Progenitor cell of endocrine pancreas (in vitro differentiated cells): Measurements from ENCODE around the gene UHRF2. TPM values are rescaled to one million over a fixed set of nuclear protein-coding genes. Genes with fewer than 3 reads are reported as not detected.

Source experiments
- DNase-seq: peaks from one replicate; pipeline ENCODE4 v3.0.0; 2021; ENCODE audit warnings: low spot score; ENCODE audit not compliant: unreplicated experiment
- H3K27ac Mint-ChIP-seq: 2 replicates; pipeline ENCODE4 v1.8.0; 2021; ENCODE audit warnings: mild to moderate bottlenecking, moderate library complexity, mixed read lengths
- H3K27me3 Mint-ChIP-seq: 2 replicates; pipeline ENCODE4 v1.8.0; 2021; ENCODE audit warnings: mixed read lengths
- H3K36me3 Mint-ChIP-seq: 2 replicates; pipeline ENCODE4 v1.8.0; 2022; ENCODE audit warnings: mixed read lengths; ENCODE audit not compliant: insufficient read depth
- H3K4me1 Mint-ChIP-seq: 2 replicates; pipeline ENCODE4 v1.8.0; 2021; ENCODE audit warnings: low read depth, mixed read lengths
- H3K4me3 Mint-ChIP-seq: 2 replicates; pipeline ENCODE4 v1.8.0; 2021; ENCODE audit warnings: low read depth, mild to moderate bottlenecking, moderate library complexity, mixed read lengths
- H3K9me3 Mint-ChIP-seq: 2 replicates; pipeline ENCODE4 v1.8.0; 2021; ENCODE audit warnings: low read depth, mixed read lengths
- total RNA-seq: library from RNA; stranded (reverse); gene quantifications from 2 replicates; pipeline ENCODE4 v1.2.1, GENCODE V29; 2021
- TF ChIP-seq, protein P1 (sequence below): fragments of 200-600 bp; sonication (generic); IDR thresholded peaks from one replicate; pipeline ENCODE4 v1.5.0; 2021; ENCODE audit warnings: antibody characterized with exemption, mild to moderate bottlenecking; ENCODE audit not compliant: unreplicated experiment

UHRF2 gene
- total RNA-seq, 1 donor from 2014 or later = 89.9 TPM

DNA sequence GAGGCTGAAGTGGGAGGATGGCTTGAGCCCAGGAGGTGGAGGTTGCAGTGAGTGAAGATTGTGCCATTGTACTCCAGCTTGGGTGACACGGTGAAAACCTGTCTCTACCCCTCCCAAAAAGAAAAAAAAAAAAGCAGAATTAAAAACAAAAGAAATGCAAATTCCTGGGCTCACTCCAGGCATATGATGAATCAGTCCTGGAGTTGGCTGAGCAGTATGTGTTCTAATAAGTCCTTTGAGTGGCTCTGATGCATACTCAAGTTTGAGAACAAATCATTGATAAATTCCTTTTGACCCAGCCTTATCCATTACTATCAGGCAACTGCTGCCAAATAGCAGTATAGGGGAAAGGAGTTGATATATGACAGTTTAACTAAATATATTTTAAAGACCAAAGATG lies 28.3 kb downstream of the UHRF2 start:
- Mint-ChIP-seq H3K4me1 (peaks cover 3% of the 10 kb centered on the region), H3K27ac (no peak overlapping the region), H3K4me3 (no peak overlapping the region), H3K9me3 (no peaks in the 10 kb centered on the region), H3K36me3 (peaks cover 5% of the 10 kb centered on the region), H3K27me3 (no peaks in the 10 kb centered on the region)
- no peak for DNase-seq
- TF ChIP-seq, protein P1, sequence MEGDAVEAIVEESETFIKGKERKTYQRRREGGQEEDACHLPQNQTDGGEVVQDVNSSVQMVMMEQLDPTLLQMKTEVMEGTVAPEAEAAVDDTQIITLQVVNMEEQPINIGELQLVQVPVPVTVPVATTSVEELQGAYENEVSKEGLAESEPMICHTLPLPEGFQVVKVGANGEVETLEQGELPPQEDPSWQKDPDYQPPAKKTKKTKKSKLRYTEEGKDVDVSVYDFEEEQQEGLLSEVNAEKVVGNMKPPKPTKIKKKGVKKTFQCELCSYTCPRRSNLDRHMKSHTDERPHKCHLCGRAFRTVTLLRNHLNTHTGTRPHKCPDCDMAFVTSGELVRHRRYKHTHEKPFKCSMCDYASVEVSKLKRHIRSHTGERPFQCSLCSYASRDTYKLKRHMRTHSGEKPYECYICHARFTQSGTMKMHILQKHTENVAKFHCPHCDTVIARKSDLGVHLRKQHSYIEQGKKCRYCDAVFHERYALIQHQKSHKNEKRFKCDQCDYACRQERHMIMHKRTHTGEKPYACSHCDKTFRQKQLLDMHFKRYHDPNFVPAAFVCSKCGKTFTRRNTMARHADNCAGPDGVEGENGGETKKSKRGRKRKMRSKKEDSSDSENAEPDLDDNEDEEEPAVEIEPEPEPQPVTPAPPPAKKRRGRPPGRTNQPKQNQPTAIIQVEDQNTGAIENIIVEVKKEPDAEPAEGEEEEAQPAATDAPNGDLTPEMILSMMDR = no peak

DNA sequence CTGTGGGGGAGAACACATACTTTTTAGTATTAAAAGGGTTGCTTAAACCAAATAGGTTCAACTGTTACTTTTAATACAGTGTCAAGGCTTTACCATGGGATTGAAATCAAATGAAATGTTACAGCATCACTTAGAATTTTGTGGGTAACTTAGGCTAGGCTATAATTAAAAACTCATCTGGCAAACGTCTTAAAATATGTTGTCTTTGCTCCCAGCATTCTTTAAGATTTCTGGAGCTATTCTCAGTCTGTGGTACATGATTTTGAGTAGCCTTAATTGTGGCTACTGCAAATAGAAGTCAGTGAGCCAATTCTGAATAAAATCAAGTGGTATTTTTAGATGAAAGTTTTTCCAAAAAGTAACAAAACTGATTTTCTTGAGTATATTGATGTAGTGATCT lies 30.7 kb downstream of the UHRF2 start:
- H3K4me3 Mint-ChIP-seq = no peak overlapping the region
- DNase-seq = no peak
- H3K4me1 Mint-ChIP-seq = peaks cover 17% of the 10 kb centered on the region
- no peaks in the 10 kb centered on the region for H3K9me3 Mint-ChIP-seq
- peaks cover 5% of the 10 kb centered on the region for H3K36me3 Mint-ChIP-seq
- TF ChIP-seq, protein P1 = no peak
- H3K27me3 Mint-ChIP-seq = no peaks in the 10 kb centered on the region
- no peak overlapping the region for H3K27ac Mint-ChIP-seq

DNA sequence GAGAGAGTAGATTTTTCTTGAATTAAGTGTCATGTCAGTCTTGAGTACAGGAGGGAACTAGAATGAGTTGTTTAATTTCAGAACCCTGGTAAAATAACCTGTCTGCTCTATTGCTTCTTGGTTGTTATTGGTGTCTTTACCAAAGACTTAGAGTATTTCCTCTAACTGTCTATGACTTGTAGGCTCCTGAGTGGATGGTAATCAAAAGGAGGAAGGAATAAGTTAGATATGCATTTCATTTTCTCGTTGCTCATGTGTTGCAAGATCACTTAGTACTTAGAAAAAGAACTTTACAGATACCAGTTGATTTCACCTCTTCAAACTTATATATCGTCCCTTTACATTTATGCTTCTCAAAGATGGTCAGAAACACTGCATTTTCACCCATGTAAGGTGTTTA lies 31.1 kb downstream of the UHRF2 start:
- peaks cover 20% of the 10 kb centered on the region for H3K4me1 Mint-ChIP-seq
- H3K36me3 Mint-ChIP-seq = peaks cover 5% of the 10 kb centered on the region
- DNase-seq = no peak
- no peak overlapping the region for H3K27ac Mint-ChIP-seq
- TF ChIP-seq, protein P1 = no peak
- H3K27me3 Mint-ChIP-seq = no peaks in the 10 kb centered on the region
- no peaks in the 10 kb centered on the region for H3K9me3 Mint-ChIP-seq
- H3K4me3 Mint-ChIP-seq = no peak overlapping the region

DNA sequence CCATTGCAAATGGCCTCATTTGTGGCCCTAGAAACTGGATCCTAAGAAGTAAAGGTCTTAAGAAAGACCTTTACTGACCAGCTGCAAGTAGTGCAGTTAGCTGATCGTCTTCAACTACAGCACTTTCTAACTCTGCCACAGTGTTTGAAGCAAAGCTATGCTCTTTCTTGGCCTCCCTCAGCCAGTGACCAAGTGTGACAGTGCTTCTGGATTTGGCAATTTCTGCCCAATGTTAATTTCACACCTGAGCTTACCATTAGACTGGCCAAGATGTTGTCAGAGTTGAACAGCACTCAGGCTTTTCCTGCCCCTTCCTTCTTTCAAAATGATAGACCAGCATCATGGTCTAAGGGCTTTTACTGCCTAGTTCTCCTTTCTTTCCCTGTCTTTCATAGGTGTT lies 36.1 kb downstream of the UHRF2 start:
- Mint-ChIP-seq H3K27me3 (no peaks in the 10 kb centered on the region), H3K27ac (peak overlapping the region; percentile 51), H3K36me3 (peaks cover 10% of the 10 kb centered on the region), H3K4me1 (peaks cover 33% of the 10 kb centered on the region), H3K9me3 (peaks cover 3% of the 10 kb centered on the region), H3K4me3 (no peak overlapping the region)
- no peak for DNase-seq
- TF ChIP-seq, protein P1 = no peak

DNA sequence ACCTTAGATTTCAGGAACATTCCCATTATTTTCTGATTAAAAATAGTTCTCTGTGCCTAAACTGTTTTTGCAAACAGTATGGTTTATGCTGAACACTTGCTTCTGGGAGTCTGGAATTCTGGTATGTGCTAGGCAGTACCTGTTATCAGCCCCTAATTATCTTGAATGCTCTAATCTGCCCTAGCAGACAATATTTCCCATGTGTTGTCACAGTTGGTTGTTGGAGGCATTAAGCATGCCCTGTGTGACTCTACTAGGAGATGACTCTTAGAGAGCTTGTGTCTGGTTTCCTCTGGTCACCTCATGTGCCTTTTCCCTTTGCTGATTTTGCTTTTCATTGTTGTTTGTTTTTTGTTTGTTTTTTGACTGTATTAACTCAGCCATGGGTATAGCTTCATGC lies 36.6 kb downstream of the UHRF2 start:
- no peak for DNase-seq
- no peaks in the 10 kb centered on the region for H3K27me3 Mint-ChIP-seq
- H3K9me3 Mint-ChIP-seq = peaks cover 4% of the 10 kb centered on the region
- peak overlapping the region; percentile 91 for H3K27ac Mint-ChIP-seq
- TF ChIP-seq, protein P1 = no peak
- peaks cover 33% of the 10 kb centered on the region for H3K4me1 Mint-ChIP-seq
- H3K36me3 Mint-ChIP-seq = peaks cover 12% of the 10 kb centered on the region
- H3K4me3 Mint-ChIP-seq = peak overlapping the region; percentile 22
